Measurements from ENCODE around the gene ATP11A. TPM values are rescaled to one million over a fixed set of nuclear protein-coding genes. Genes with fewer than 3 reads are reported as not detected.

The ATP11A gene
- total RNA-seq, 1 experiment from 2014 or later: 65.3 TPM

GRCh38 chr13:112755331-112755730 is 65.5 kb downstream of the ATP11A start:
- H2BK5ac ChIP-seq (ENCODE audit: insufficient read length, low read length): no peak overlapping the region
- H4K8ac ChIP-seq (replicated peaks; ENCODE audit: insufficient read length, low read depth, low read length): no peak overlapping the region
- H3K23me2 ChIP-seq (ENCODE audit: insufficient read length, low read depth, low read length, poor library complexity, severe bottlenecking): peaks cover 3% of the 10 kb centered on the region
- Mint-ChIP-seq H3K4me1 (peaks cover 20 to 34% of the 10 kb centered on the region in 2 experiments), H3K36me3 (ENCODE audit: insufficient read depth in 1 of 3, low read depth in 3 of 3) (peaks cover 2 to 5% (median 4%) of the 10 kb centered on the region in 3 experiments; a peak in 4 of 7 replicates), H3K9me3 (no peaks in the 10 kb centered on the region), H3K27me3 (ENCODE audit: low read depth) (no peaks in the 10 kb centered on the region), H3K4me3 (peak overlapping the region in 1 of 2 experiments; percentile 23; a peak in 1 of 5 replicates), H3K27ac (peak overlapping the region in 1 of 3 experiments; percentile 81; a peak in 3 of 7 replicates)
- H3K4me2 ChIP-seq (ENCODE audit: insufficient read depth, insufficient read length, low read length): no peak overlapping the region
- no peak overlapping the region for H2AFZ ChIP-seq (ENCODE audit: low read length)
- no peak overlapping the region for H2BK120ac ChIP-seq (ENCODE audit: low read depth, low read length, poor library complexity, severe bottlenecking)
- no peak overlapping the region for H3K4ac ChIP-seq (ENCODE audit: low read depth, low read length)
- H3K27me3 ChIP-seq (ENCODE audit: insufficient read depth, low read length): no peaks in the 10 kb centered on the region
- no peak overlapping the region for H2BK15ac ChIP-seq (ENCODE audit: low read depth, low read length)
- no peak overlapping the region for H2BK12ac ChIP-seq (ENCODE audit: insufficient read length, low read depth, low read length)
- no peak overlapping the region for H4K5ac ChIP-seq (ENCODE audit: insufficient read length, low read depth, low read length)
- H3K56ac ChIP-seq (ENCODE audit: insufficient read length, low read depth, low read length): no peak overlapping the region
- H3K79me1 ChIP-seq (ENCODE audit: insufficient read depth, low read depth, low read length, poor library complexity, severe bottlenecking): peaks cover 3% of the 10 kb centered on the region
- no peak overlapping the region for H3T11ph ChIP-seq (ENCODE audit: low read length)
- no peak overlapping the region for H3K27ac ChIP-seq (ENCODE audit: insufficient read length, low read depth, low read length)
- no CpG with 5 or more reads among the region's 15 CpGs for WGBS (ENCODE audit: extremely low coverage, insufficient read length, low lambda C conversion rate)
- no peak for TF ChIP-seq CTCF (conservative IDR thresholded peaks at IDR 0.05)
- no peaks in the 10 kb centered on the region; the same call in 1 of the 2 replicates for H3K79me2 ChIP-seq (ENCODE audit: insufficient read depth, low read length)
- no peaks in the 10 kb centered on the region for H4K20me1 ChIP-seq (ENCODE audit: control insufficient read depth, insufficient read depth, insufficient read length)
- H2BK20ac ChIP-seq (ENCODE audit: low read depth, low read length, poor library complexity, severe bottlenecking): no peak overlapping the region
- H3K18ac ChIP-seq (ENCODE audit: insufficient read length, low read depth, low read length): no peak overlapping the region
- no peaks in the 10 kb centered on the region for H3K4me1 ChIP-seq (ENCODE audit: insufficient read depth, low read length)
- no peaks in the 10 kb centered on the region for H3K9me3 ChIP-seq (ENCODE audit: control insufficient read depth, low read depth, low read length)
- no peak overlapping the region for H2AK5ac ChIP-seq (ENCODE audit: insufficient read length, low read length)
- H3K9ac ChIP-seq (ENCODE audit: extremely low read depth, insufficient read length, low read length): no peak overlapping the region
- no peak overlapping the region for H4K91ac ChIP-seq (ENCODE audit: insufficient read length, low read depth, low read length)
- DNase-seq: no peak
- no peak overlapping the region for H3K14ac ChIP-seq (ENCODE audit: insufficient read depth, low read length)
- H3K23ac ChIP-seq (ENCODE audit: insufficient read length, low read depth, low read length): no peak overlapping the region

All from H9 (cell line).